Measurements from ENCODE around the gene GRAP.

Gene GRAP

DNA sequence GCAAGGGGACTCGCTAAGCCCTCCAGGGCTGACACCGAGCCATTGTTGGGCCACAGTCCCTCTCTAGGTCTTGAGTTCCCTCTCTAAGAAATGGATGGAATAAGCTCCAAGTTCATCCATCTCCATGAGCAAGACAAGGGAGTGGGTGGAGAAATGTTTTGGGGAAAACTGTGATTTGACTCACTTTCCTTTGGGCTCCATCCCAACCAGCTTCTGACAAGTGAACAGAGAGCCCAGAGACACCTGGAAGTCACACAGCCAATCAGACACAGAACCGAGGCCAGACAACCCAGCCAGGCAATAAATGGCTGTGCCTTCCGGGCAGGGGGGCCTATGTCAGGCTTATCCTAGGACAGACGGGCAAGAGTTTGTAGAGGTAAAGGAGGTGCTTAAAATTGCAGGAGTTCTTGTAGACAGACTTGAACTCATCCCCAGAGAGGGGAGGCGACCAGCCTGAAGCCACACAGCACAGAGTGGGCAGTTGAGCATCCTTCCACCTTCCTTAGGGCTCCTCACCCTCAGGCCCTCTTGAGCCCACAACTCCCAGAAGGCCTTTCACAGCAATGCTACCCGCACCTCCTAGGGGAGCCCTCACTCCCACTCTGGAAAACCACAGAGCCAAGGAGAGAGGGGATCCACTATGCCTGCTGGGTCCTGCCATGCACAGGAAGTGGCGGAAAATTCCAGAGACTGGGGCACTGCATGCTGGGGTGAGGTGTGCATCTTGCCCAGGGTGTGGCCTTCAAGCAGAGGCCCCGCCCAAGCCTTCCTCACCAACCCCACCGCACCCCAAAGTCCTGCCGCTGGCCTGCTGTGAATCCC lies 32.7 kb downstream of the GRAP start:
- TF ChIP-seq, protein P1, sequence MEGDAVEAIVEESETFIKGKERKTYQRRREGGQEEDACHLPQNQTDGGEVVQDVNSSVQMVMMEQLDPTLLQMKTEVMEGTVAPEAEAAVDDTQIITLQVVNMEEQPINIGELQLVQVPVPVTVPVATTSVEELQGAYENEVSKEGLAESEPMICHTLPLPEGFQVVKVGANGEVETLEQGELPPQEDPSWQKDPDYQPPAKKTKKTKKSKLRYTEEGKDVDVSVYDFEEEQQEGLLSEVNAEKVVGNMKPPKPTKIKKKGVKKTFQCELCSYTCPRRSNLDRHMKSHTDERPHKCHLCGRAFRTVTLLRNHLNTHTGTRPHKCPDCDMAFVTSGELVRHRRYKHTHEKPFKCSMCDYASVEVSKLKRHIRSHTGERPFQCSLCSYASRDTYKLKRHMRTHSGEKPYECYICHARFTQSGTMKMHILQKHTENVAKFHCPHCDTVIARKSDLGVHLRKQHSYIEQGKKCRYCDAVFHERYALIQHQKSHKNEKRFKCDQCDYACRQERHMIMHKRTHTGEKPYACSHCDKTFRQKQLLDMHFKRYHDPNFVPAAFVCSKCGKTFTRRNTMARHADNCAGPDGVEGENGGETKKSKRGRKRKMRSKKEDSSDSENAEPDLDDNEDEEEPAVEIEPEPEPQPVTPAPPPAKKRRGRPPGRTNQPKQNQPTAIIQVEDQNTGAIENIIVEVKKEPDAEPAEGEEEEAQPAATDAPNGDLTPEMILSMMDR (conservative IDR thresholded peaks at IDR 0.05), result no peak
- TF ChIP-seq ZFX (IDR thresholded peaks at IDR 0.05), result no peak
- H3K27ac ChIP-seq, result no peak overlapping the region

DNA sequence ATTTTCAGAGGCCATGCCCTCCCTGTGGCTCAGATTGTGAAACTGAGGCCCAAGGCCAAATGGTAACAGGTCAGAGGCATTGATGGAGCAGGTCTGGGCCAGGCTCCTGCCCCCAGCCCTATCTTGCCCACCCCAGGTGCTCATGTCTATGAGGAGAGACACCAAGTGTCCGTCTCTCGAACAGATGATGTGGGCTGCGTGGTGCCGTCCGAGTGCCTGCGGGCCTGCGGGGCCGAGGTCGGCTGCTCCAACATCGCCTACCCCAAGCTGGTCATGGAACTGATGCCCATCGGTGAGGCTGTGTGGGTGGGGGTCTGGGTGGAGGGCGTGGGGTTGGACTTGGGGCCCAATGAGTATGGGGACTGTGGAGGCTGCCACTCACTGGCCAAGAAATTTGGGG lies 33.5 kb downstream of the GRAP start:
- TF ChIP-seq ZFX (IDR thresholded peaks at IDR 0.05), result no peak
- TF ChIP-seq, protein P1 (conservative IDR thresholded peaks at IDR 0.05), result no peak
- no peak overlapping the region for H3K27ac ChIP-seq

DNA sequence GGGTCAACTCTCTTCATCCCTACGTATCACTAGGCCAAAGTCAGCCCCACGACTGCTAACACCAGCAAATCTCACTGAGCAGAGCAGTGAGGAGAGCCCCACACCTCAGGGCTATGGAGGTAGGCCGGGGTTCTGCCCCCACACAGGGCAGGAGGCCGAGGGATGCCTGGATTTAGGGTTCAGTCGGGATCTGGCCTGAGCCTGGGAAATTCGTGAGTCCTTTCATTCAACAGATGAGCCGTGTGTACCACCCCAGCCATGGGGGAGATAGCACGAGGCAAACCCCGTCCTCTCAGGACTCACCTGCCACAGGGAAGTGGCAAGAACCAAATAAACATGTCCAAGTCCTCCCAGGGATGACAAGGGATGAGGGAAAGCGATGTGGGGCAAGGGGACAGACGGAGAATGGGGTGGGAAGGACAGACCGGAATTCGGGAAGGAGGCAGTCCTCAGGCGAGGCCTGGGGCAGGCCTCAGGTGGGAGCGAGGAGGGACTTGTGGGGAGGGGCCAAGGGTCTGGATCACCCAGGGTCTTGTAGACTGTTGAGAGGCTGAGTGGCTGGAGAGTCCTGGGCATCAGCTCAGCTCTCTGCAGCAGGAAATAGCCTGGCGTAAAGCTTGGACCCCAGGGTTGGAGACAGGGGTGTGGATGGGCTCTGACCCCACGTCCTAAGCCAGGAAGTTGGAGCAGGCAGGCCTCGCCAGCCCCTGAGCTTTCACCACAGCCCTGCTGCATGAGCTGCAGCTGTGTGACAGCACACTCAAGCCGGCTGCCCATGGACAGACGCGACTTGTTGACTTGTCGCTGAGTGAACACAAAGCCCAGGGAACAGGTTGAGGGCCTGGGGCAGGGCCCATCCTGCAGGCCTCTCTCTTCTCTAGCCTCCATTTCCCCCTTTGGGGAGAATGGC lies 34.3 kb downstream of the GRAP start:
- no peak overlapping the region for H3K27ac ChIP-seq
- no peak for TF ChIP-seq ZFX (IDR thresholded peaks at IDR 0.05)
- TF ChIP-seq, protein P1 (conservative IDR thresholded peaks at IDR 0.05), result no peak

DNA sequence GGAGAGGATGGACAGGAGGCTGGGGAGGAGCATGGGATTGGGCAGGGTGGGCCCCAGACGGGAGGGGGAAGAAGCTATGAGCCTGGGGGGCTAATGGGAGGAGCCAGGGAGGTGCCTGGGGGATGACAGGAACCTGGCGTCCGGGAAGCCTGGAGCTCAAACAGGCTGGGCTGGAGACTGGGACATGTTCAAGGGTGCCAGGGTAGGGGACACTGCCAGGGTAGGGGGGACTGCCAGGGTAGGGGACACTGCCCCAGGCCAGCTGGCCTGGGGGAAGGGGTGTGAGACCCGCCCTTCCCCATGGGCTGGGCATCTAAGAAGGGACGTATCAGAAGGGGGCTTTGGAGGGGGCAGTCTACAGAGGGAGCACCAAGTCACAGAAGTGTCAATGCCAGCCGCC lies 35.2 kb downstream of the GRAP start:
- TF ChIP-seq, protein P1 (conservative IDR thresholded peaks at IDR 0.05), result no peak
- TF ChIP-seq ZFX (IDR thresholded peaks at IDR 0.05), result no peak
- no peak overlapping the region for H3K27ac ChIP-seq

DNA sequence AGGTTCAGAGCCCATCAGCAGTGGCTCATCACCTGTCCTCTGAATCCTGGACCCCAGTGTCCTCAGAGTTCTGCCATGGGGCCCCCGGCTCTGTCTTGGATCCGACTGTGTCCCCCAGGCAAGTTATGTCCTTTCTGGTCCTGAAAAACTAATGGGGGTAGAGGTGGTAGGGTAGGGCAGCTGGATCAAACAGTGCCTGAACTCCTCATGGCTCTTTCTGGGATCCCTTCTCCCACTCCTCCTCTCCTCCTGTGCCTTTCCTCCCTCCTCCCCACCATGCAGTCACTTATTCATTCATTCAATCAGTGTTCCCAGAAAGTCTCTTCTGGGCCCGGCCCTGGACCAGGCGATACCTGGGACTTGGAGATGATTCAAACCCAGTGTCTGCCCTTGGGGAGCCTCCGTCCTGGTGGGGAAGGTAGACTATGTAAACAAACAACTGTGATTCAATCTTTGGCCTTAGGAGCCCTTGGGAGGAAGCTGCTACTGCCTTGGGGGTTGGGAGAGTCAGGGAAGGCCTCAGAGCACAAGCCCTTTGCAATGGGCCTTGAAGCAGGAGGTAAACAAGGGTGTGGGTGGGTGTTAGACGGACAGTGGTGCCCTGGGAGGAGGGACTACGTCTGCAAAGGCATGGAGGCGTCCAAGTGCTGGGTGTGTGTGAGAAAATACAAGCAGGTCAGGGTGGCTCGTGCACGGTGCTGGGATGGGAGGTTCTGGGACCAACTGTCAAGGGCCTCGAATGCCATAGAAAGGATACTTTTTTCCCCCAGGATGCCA lies 35.8 kb downstream of the GRAP start:
- H3K27ac ChIP-seq, result no peak overlapping the region
- TF ChIP-seq, protein P1 (conservative IDR thresholded peaks at IDR 0.05), result no peak
- no peak for TF ChIP-seq ZFX (IDR thresholded peaks at IDR 0.05)

DNA sequence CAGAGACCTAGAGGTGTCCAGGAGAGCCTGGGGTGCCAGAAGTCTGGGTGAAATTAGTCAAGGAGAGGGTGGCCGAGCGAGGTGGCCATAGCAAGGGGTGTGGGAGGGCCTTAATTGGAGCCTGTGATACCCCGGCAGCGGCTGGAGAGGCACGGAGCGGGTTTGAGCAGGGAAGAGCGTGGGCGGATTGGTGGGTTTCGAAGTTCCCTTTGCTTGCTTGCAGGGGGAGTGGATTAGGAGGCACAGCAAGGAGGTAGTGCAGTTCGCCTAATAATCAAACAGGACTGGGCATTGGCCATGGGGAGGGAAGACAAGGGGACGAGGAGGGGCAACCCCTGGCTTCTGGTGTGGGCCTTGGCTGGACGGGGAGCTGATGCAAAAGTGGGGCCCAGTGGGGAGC lies 36.8 kb downstream of the GRAP start:
- TF ChIP-seq ZFX (IDR thresholded peaks at IDR 0.05), result no peak
- TF ChIP-seq, protein P1 (conservative IDR thresholded peaks at IDR 0.05), result no peak

More for the DNA sequence above, 36.8 kb downstream of the GRAP start:
- H3K27ac ChIP-seq, result no peak overlapping the region
